Medulla oblongata (tissue), 1 donor: ENCODE results near the gene ARL8A.
A peak's percentile ranks its signal among the peaks of the same experiment; 100 is the strongest.
"Not testable (repeated sequence)": the region's sequence is repeated elsewhere in the genome, so short reads cannot be mapped to it uniquely, and the experiment has no call there.

Experiments
- DNase-seq: peaks from one replicate; pipeline ENCODE4 v3.0.0-alpha.2; 2015; ENCODE audit errors: extremely low spot score

The ARL8A gene

GRCh38 chr1:202158810-202159533 is 14.4 kb upstream of the ARL8A start:
- DNase-seq = no peak

GRCh38 chr1:202157945-202158344 is 13.4 kb upstream of the ARL8A start:
- DNase-seq = no peak

GRCh38 chr1:202156590-202156989 is 12.1 kb upstream of the ARL8A start:
- DNase-seq = no peak

- DNase-seq = peak; percentile 40
These were observed 11.0 kb upstream of the ARL8A start for GRCh38 chr1:202155478-202156021.

GRCh38 chr1:202154766-202155477 is 10.4 kb upstream of the ARL8A start:
- DNase-seq = peak; percentile 61

GRCh38 chr1:202154148-202154765 is 9.7 kb upstream of the ARL8A start:
- no peak for DNase-seq

GRCh38 chr1:202153284-202153683 is 8.7 kb upstream of the ARL8A start:
- no peak for DNase-seq

GRCh38 chr1:202152399-202152798 is 7.9 kb upstream of the ARL8A start:
- DNase-seq = no peak

GRCh38 chr1:202151045-202151444 is 6.5 kb upstream of the ARL8A start:
- no peak for DNase-seq

- DNase-seq = no peak
These were observed 6.1 kb upstream of the ARL8A start for GRCh38 chr1:202150602-202151001.

GRCh38 chr1:202150187-202150586 is 5.7 kb upstream of the ARL8A start:
- no peak for DNase-seq

GRCh38 chr1:202149566-202149965 is 5.0 kb upstream of the ARL8A start:
- DNase-seq = no peak

GRCh38 chr1:202148391-202148790 is 3.9 kb upstream of the ARL8A start:
- DNase-seq = no peak

GRCh38 chr1:202146993-202147392 is 2.5 kb upstream of the ARL8A start:
- DNase-seq = no peak

- DNase-seq = no peak
These were observed 1.7 kb upstream of the ARL8A start for GRCh38 chr1:202146279-202146678.

GRCh38 chr1:202145744-202146140 is 1.2 kb upstream of the ARL8A start:
- not testable (repeated sequence) for DNase-seq

- DNase-seq = peak; percentile 36
These were observed 669 bp upstream of the ARL8A start for GRCh38 chr1:202145068-202145743.

- no peak for DNase-seq
These were observed 652 bp downstream of the ARL8A start for GRCh38 chr1:202143768-202144401.

- peak; percentile 61 for DNase-seq
These were observed 1.3 kb downstream of the ARL8A start for GRCh38 chr1:202143011-202143767.

- not testable (repeated sequence) for DNase-seq
These were observed 3.1 kb downstream of the ARL8A start for GRCh38 chr1:202141468-202141867.

GRCh38 chr1:202140833-202141232 is 3.7 kb downstream of the ARL8A start:
- DNase-seq = no peak
